OCI-LY7 (cell line): ENCODE measurements around the gene BMP4. TPM values are rescaled to one million over a fixed set of nuclear protein-coding genes. Genes with fewer than 3 reads are reported as not detected.

ENCODE experiments used
- BruUV-seq: library from RNA; stranded (reverse); fragments of 400-500 nt; replicated peaks from 2 replicates; lab custom pipeline; 2021; lab: Mats Ljungman, UMichigan
- CTCF ChIA-PET: fragments of 300-600 bp; sonication (Branson Sonifier 250); formaldehyde crosslinking; loops from one replicate; lab custom pipeline; 2022; ENCODE audit warnings: antibody characterized with exemption; ENCODE audit not compliant: unreplicated experiment; lab: Charles Lee
- POLR2A ChIA-PET: fragments of 300-600 bp; sonication (Branson Sonifier 250); formaldehyde crosslinking; loops from one replicate; lab custom pipeline; 2022; ENCODE audit warnings: antibody characterized with exemption; lab: Charles Lee
- DNase-seq: peaks from one replicate; pipeline ENCODE4 v3.0.0-alpha.2; 2015; ENCODE audit warnings: low spot score
- H2AFZ ChIP-seq: fragments of 200-600 bp; sonication (generic), shearing (Covaris generic); 2 replicates; pipeline ENCODE4 v1.6.1; 2014; ENCODE audit warnings: mild to moderate bottlenecking, antibody characterized with exemption, low read length, moderate library complexity
- H3K27ac ChIP-seq: fragments of 200-600 bp; sonication (generic); 2 replicates; pipeline ENCODE4 v1.5.1; 2014; ENCODE audit warnings: mixed run types, low read depth, mild to moderate bottlenecking, moderate library complexity, low read length, inconsistent platforms; ENCODE audit not compliant: poor library complexity, severe bottlenecking
- H3K36me3 ChIP-seq: fragments of 200-600 bp; sonication (generic); 2 replicates; pipeline ENCODE4 v1.6.1; 2014; ENCODE audit warnings: mild to moderate bottlenecking, antibody characterized with exemption, low read length, moderate library complexity, mixed read lengths; ENCODE audit not compliant: insufficient read depth
- H3K4me1 ChIP-seq: fragments of 200-600 bp; sonication (generic); 2 replicates; pipeline ENCODE4 v1.5.1; 2014; ENCODE audit warnings: mild to moderate bottlenecking, low read length; ENCODE audit not compliant: insufficient read depth, poor library complexity, severe bottlenecking
- H3K4me2 ChIP-seq: fragments of 200-600 bp; sonication (generic); 2 replicates; pipeline ENCODE4 v1.6.1; 2014; ENCODE audit warnings: mild to moderate bottlenecking, low read length
- H3K4me3 ChIP-seq: fragments of 200-600 bp; sonication (generic); 2 replicates; pipeline ENCODE4 v1.5.1; 2014; ENCODE audit warnings: mild to moderate bottlenecking, low read depth, low read length; ENCODE audit not compliant: poor library complexity, severe bottlenecking
- H3K79me2 ChIP-seq: fragments of 200-600 bp; sonication (generic); 2 replicates; pipeline ENCODE4 v1.6.1; 2016; ENCODE audit warnings: low read depth, mild to moderate bottlenecking, low read length, moderate library complexity, mixed read lengths; ENCODE audit not compliant: insufficient read depth
- H3K9me2 ChIP-seq: fragments of 200-600 bp; sonication (generic); 2 replicates; pipeline ENCODE4 v1.6.1; 2016; ENCODE audit warnings: mild to moderate bottlenecking, low read length, mixed read lengths; ENCODE audit not compliant: insufficient read depth
- H3K9me3 ChIP-seq: fragments of 200-600 bp; sonication (generic); 2 replicates; pipeline ENCODE4 v1.6.1; 2014; ENCODE audit warnings: mild to moderate bottlenecking, mixed run types, low read length, mixed read lengths
- H4K20me1 ChIP-seq: fragments of 200-600 bp; sonication (generic); 2 replicates; pipeline ENCODE4 v1.6.1; 2014; ENCODE audit warnings: mild to moderate bottlenecking, antibody characterized with exemption, low read length, moderate library complexity, mixed read lengths; ENCODE audit not compliant: insufficient read depth
- EZH2phosphoT487 ChIP-seq: fragments of 200-600 bp; sonication (generic); IDR thresholded peaks from 2 replicates; pipeline ENCODE4 v1.6.1; 2018; ENCODE audit warnings: low read depth, borderline replicate concordance, mild to moderate bottlenecking, mixed run types, antibody characterized with exemption, low read length, moderate library complexity, mixed read lengths
- intact Hi-C: fragments of 100-400 bp; cut with micrococcal nuclease; formaldehyde crosslinking; loops from one replicate; pipeline ENCODE4 v1.10.0; 2022; ENCODE audit not compliant: unreplicated experiment
- total RNA-seq, 2 experiments: library from RNA; depleted of rRNA in 1 of 2; stranded (reverse); fragments of >200 nt in 1 of 2; shearing (Covaris generic) in 1 of 2; gene quantifications; 2 replicates each; pipeline ENCODE4 v1.2.3, GENCODE V29; 2014 to 2022
- TF ChIP-seq, protein P1 (sequence below): fragments of 200-600 bp; sonication (generic); conservative IDR thresholded peaks from 2 replicates; pipeline ENCODE4 v1.5.1; 2014; ENCODE audit warnings: mild to moderate bottlenecking, antibody characterized with exemption, low read length, moderate library complexity, mixed read lengths

Gene BMP4
- total RNA-seq, 2 experiments from 2014 or later = not detected

DNA sequence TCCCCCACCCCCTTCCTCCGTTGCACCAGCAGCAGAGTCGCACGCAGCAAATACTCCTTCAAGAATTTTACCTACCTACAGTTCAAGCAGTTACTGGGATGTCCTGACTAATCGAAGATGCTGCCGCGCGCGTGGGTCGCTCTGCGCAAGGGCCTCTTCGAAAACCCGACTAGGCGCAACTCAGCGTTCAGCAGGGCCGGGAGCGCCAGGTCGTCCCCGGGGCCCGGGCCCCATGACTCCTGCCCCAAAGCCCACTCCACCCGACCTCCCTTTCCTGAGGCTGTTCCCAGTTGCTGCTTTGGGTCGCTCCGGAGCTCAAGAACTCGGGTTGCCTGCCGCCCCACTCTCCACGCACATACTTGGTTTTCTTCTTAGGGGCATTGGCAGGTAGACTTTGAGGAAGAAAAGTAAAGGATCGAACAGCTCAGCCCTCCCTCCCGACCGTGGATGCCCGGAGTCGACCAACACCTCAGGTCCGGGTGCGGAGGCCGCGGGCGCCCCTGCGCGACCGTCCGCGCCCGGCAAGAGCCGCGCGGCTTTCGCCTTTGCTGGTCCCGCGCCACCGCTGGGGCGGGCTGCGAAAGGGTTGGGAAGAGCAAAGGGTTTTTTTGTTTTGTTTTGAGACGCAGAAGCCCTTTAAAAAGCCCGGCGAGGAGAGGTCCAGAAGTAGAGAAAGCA is 1.9 kb downstream of the BMP4 start:
- no peak overlapping the region for H3K27ac ChIP-seq
- no peaks in the 10 kb centered on the region for H4K20me1 ChIP-seq
- no peaks in the 10 kb centered on the region for H3K4me1 ChIP-seq
- intact Hi-C loops = no loop called here
- ChIA-PET POLR2A (no interaction called here), CTCF (no interaction called here)
- no peaks in the 10 kb centered on the region for H3K79me2 ChIP-seq
- H3K9me2 ChIP-seq = no peaks in the 10 kb centered on the region
- no peaks in the 10 kb centered on the region for H3K9me3 ChIP-seq
- TF ChIP-seq, protein P1, sequence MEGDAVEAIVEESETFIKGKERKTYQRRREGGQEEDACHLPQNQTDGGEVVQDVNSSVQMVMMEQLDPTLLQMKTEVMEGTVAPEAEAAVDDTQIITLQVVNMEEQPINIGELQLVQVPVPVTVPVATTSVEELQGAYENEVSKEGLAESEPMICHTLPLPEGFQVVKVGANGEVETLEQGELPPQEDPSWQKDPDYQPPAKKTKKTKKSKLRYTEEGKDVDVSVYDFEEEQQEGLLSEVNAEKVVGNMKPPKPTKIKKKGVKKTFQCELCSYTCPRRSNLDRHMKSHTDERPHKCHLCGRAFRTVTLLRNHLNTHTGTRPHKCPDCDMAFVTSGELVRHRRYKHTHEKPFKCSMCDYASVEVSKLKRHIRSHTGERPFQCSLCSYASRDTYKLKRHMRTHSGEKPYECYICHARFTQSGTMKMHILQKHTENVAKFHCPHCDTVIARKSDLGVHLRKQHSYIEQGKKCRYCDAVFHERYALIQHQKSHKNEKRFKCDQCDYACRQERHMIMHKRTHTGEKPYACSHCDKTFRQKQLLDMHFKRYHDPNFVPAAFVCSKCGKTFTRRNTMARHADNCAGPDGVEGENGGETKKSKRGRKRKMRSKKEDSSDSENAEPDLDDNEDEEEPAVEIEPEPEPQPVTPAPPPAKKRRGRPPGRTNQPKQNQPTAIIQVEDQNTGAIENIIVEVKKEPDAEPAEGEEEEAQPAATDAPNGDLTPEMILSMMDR = no peak
- TF ChIP-seq EZH2phosphoT487 = no peak; the same call in 1 of the 2 replicates
- no peak overlapping the region for H3K4me3 ChIP-seq
- BruUV-seq = no TSS peak
- H2AFZ ChIP-seq = no peak overlapping the region
- H3K4me2 ChIP-seq = no peak overlapping the region
- no peaks in the 10 kb centered on the region for H3K36me3 ChIP-seq
- no peak for DNase-seq

- Histone ChIP-seq H3K9me3 (no peaks in the 10 kb centered on the region), H3K4me3 (no peak overlapping the region), H3K9me2 (no peaks in the 10 kb centered on the region), H2AFZ (no peak overlapping the region), H4K20me1 (no peaks in the 10 kb centered on the region), H3K4me1 (no peaks in the 10 kb centered on the region), H3K36me3 (no peaks in the 10 kb centered on the region), H3K4me2 (no peak overlapping the region), H3K79me2 (no peaks in the 10 kb centered on the region), H3K27ac (no peak overlapping the region)
- BruUV-seq = no TSS peak
- TF ChIP-seq, protein P1 = no peak
- TF ChIP-seq EZH2phosphoT487 = no peak
- CTCF ChIA-PET = interaction anchor here (0.7 kb wide), 1 partner anchor 186 kb away, joined by 4 read pairs; no protein-coding TSS in a partner anchor
- no peak for DNase-seq
- intact Hi-C loops = no loop called here
- POLR2A ChIA-PET = no interaction called here
Measured at GRCh38 chr14:53953828-53954550, 2.6 kb downstream of the BMP4 start.
